Loucy (cell line): ENCODE data around the gene NCAM1.

Experiments
- CTCF ChIP-seq: fragments of 200-600 bp; sonication (generic); conservative IDR thresholded peaks from 2 replicates; pipeline ENCODE4 v1.5.1; 2014; ENCODE audit warnings: mild to moderate bottlenecking, antibody characterized with exemption, low read length
- EZH2phosphoT487 ChIP-seq: fragments of 200-600 bp; IDR thresholded peaks from 2 replicates; pipeline ENCODE4 v1.6.1; 2018; ENCODE audit warnings: antibody characterized with exemption, mild to moderate bottlenecking, moderate library complexity, borderline replicate concordance

- no peak for TF ChIP-seq CTCF
- no peak for TF ChIP-seq EZH2phosphoT487
Measured at GRCh38 chr11:113240389-113240788, 279.2 kb downstream of the NCAM1 start.
